ENCODE measurements around the gene BIN2. TPM values are rescaled to one million over a fixed set of nuclear protein-coding genes. Genes with fewer than 3 reads are reported as not detected.

Gene BIN2
- polyA plus RNA-seq, 1 experiment = 0.04 TPM

DNA sequence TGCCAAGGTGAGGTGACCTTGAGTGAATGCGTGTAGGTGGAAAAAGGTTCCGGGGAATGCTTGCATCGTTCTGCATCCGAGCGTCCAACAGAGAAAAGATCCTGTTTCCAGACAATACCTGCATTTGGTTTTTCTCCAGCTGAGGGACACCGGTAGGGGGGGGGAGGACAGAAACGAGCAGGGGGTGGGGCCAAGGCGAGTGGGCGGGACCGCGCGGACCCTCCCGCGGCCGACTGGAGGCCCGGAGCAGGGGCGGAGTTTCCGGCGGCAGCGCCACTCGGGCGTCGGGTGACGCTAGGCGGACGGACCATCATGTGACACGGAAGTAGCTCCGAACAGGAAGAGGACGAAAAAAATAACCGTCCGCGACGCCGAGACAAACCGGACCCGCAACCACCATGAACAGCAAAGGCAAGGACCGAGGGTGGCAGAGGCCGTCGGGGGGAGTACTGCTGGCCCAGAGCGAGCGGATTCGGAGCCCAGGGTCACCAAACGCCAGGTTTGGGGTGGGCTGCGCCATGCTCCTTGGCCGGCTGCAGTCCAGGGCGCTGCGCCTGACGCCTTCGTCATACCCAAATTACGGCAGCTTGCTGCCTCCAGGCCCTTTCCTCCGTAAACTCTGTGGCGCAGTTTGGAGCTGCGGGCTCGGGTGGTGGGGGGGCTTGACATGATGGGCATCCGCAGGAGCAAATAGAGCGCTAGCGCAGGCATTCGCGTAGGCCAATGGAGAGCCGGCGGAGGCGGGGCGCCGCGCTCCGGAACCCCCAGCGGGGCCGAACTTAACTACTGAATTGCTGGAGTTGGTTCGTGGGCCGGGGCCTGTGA lies 85.3 kb downstream of the BIN2 start, which contains the start of gene DAZAP2:
DAZAP2 (plus strand) TSS at position 317 of the 825 bp plus-strand sequence; CDS start at position 399, 82 bp downstream.
- Histone ChIP-seq H3K27me3 (ENCODE audit: control insufficient read depth, insufficient read depth, low read length) (no peaks in the 10 kb centered on the region), H3K4me3 (ENCODE audit: low read depth, low read length) (peak within 1 kb of the TSS; percentile 100), H3K27ac (ENCODE audit: low read depth, low read length) (peak within 1 kb of the TSS; percentile 100), H3K9me3 (ENCODE audit: control insufficient read depth, insufficient read depth, low read length) (peaks cover 4% of the 10 kb centered on the region; the same call in 1 of the 2 replicates)
- ChIA-PET CTCF (interaction anchor here (0.9 to 1.7 kb wide), 2 partner anchors 21 to 103 kb away, joined by 6 to 9 read pairs; partner anchors contain the start of gene POU6F1), POLR2A (interaction anchor here (0.6 to 1.8 kb wide), 15 partner anchors 8 to 412 kb away, joined by 3 to 21 read pairs (median 5); partner anchors contain the start of genes POU6F1 and SMAGP)
- peak; percentile 85 for DNase-seq (ENCODE audit: low read depth, low spot score)
- TF ChIP-seq, protein P1, sequence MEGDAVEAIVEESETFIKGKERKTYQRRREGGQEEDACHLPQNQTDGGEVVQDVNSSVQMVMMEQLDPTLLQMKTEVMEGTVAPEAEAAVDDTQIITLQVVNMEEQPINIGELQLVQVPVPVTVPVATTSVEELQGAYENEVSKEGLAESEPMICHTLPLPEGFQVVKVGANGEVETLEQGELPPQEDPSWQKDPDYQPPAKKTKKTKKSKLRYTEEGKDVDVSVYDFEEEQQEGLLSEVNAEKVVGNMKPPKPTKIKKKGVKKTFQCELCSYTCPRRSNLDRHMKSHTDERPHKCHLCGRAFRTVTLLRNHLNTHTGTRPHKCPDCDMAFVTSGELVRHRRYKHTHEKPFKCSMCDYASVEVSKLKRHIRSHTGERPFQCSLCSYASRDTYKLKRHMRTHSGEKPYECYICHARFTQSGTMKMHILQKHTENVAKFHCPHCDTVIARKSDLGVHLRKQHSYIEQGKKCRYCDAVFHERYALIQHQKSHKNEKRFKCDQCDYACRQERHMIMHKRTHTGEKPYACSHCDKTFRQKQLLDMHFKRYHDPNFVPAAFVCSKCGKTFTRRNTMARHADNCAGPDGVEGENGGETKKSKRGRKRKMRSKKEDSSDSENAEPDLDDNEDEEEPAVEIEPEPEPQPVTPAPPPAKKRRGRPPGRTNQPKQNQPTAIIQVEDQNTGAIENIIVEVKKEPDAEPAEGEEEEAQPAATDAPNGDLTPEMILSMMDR (IDR thresholded peaks at IDR 0.05; ENCODE audit: low read depth, low read length) = peak; percentile 20

DNA sequence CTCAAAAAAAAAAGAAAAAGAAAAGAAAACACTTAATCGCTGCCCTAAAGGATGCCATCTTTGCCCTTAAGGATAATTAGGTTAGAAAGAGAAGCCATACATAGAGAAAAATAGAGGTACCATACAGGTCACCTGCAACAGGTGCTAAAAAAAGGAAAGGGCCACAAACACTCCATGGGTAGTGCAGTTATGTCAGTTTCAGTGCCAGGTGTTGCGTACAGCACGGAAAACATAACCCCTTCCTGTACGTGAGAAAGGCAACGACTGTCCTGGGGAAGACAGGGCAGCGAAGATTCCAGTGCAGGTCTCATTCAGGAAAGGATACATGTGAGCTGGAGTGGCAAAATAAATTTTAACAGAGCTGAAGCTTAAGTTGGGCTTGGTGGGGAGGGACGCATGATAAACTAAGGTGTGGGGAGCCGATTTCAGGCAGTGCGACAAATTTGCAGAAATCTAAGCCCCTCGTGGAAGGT lies 85.9 kb downstream of the BIN2 start:
- no peak overlapping the region for H3K27ac ChIP-seq (ENCODE audit: low read depth, low read length)
- no peaks in the 10 kb centered on the region for H3K27me3 ChIP-seq (ENCODE audit: control insufficient read depth, insufficient read depth, low read length)
- peak overlapping the region; percentile 100 for H3K4me3 ChIP-seq (ENCODE audit: low read depth, low read length)
- DNase-seq (ENCODE audit: low read depth, low spot score) = no peak
- ChIA-PET POLR2A (interaction anchor here (0.6 to 1.8 kb wide), 12 partner anchors 8 to 412 kb away, joined by 3 to 21 read pairs (median 6); partner anchors contain the start of genes POU6F1 and SMAGP), CTCF (interaction anchor here (0.9 to 1.7 kb wide), 3 partner anchors 20 to 191 kb away, joined by 3 to 9 read pairs (median 6); partner anchors contain the start of gene POU6F1)
- TF ChIP-seq, protein P1 (IDR thresholded peaks at IDR 0.05; ENCODE audit: low read depth, low read length) = no peak
- peaks cover 4% of the 10 kb centered on the region; the same call in 1 of the 2 replicates for H3K9me3 ChIP-seq (ENCODE audit: control insufficient read depth, insufficient read depth, low read length)

DNA sequence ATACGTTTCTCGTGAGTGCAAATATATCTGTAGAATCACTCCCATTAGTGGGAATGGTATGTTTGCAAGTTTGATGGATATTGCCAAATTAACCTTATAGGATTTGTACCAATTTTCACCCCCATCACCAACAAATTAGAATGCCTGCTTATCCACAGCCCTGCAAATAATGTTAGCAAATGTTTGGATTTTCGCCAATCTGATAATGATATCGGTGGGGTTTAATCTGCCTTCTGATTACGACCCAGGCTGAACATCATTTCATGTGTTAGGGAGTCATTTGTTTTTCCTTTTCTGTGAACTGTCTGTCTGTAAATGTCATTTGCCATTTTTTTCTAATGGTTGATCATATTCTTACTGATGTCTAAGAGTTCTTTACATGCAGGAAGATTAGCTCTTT lies 89.4 kb downstream of the BIN2 start:
- Histone ChIP-seq H3K27me3 (ENCODE audit: control insufficient read depth, insufficient read depth, low read length) (no peaks in the 10 kb centered on the region), H3K4me3 (ENCODE audit: low read depth, low read length) (no peak overlapping the region), H3K27ac (ENCODE audit: low read depth, low read length) (no peak overlapping the region), H3K9me3 (ENCODE audit: control insufficient read depth, insufficient read depth, low read length) (peaks cover 4% of the 10 kb centered on the region; the same call in 1 of the 2 replicates)
- DNase-seq (ENCODE audit: low read depth, low spot score) = no peak
- CTCF ChIA-PET = no interaction called here
- POLR2A ChIA-PET = no interaction called here
- TF ChIP-seq, protein P1 (IDR thresholded peaks at IDR 0.05; ENCODE audit: low read depth, low read length) = no peak

DNA sequence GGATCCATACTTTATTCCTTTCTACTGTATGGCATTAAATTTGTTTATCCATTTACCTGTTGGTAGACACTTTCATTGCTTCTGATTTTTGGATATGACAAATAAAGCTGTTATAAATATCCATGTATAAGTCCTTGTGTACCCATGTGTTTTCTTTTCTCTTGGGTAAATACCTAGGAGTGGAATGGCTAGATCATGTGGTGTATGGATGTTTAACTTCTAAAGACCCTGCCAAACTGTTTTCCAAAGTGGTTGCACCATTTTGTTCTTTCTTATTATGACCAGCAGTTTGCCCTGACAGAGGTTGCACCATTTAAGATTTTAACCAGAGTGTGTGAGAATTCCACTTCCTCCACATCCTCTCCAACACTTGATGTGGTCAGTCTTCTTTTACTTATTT lies 91.3 kb downstream of the BIN2 start:
- DNase-seq (ENCODE audit: low read depth, low spot score) = no peak
- Histone ChIP-seq H3K27ac (ENCODE audit: low read depth, low read length) (no peak overlapping the region), H3K4me3 (ENCODE audit: low read depth, low read length) (no peak overlapping the region), H3K27me3 (ENCODE audit: control insufficient read depth, insufficient read depth, low read length) (no peaks in the 10 kb centered on the region), H3K9me3 (ENCODE audit: control insufficient read depth, insufficient read depth, low read length) (no peaks in the 10 kb centered on the region)
- POLR2A ChIA-PET = no interaction called here
- CTCF ChIA-PET = interaction anchor here (0.7 kb wide), 1 partner anchor 265 kb away, joined by 3 read pairs; no protein-coding TSS in a partner anchor
- TF ChIP-seq, protein P1 (IDR thresholded peaks at IDR 0.05; ENCODE audit: low read depth, low read length) = no peak

Other genes with a start within 250 kb of the BIN2 start
- gene CSRNP2, start 240.6 kb downstream of the BIN2 start, polyA plus RNA-seq (2011; rRNA removed) = 26.4 and 29.9 TPM in 2 replicates
- 20.8 and 24.9 TPM in 2 replicates for gene TFCP2, start 151.0 kb downstream of the BIN2 start, polyA plus RNA-seq (2011; rRNA removed)
- gene POU6F1, start 106.1 kb downstream of the BIN2 start, polyA plus RNA-seq (2011; rRNA removed) = 3.1 and 4.2 TPM in 2 replicates
- gene DAZAP2, start 85.3 kb downstream of the BIN2 start, polyA plus RNA-seq (2011; rRNA removed) = 285 and 333 TPM in 2 replicates
- gene SMAGP, start 53.8 kb downstream of the BIN2 start, polyA plus RNA-seq (2011; rRNA removed) = 31.4 and 38.2 TPM in 2 replicates
- 0.74 and 0.79 TPM in 2 replicates for gene CELA1, start 22.5 kb upstream of the BIN2 start, polyA plus RNA-seq (2011; rRNA removed)
- gene GALNT6, start 67.2 kb upstream of the BIN2 start, polyA plus RNA-seq (2011; rRNA removed) = 31.1 and 32.1 TPM in 2 replicates
- 6.6 and 6.9 TPM in 2 replicates for gene SLC4A8, start 100.7 kb upstream of the BIN2 start, polyA plus RNA-seq (2011; rRNA removed)

All from AG04450 (cell line).